CD14-positive monocyte (primary cell): ENCODE data around the gene BAD. TPM values are rescaled to one million over a fixed set of nuclear protein-coding genes. Genes with fewer than 3 reads are reported as not detected.

ENCODE experiments used
- DNase-seq, 3 donors: peaks; one replicate each; pipeline ENCODE4 v3.0.0-alpha.2; 2011 to 2022
- H2AFZ ChIP-seq: 2 replicates; pipeline ENCODE4 v1.6.0; 2012; ENCODE audit warnings: mild to moderate bottlenecking, low read depth, low read length, inconsistent platforms; ENCODE audit not compliant: insufficient read depth, poor library complexity, severe bottlenecking
- H3K27ac ChIP-seq, 2 donors: 1 replicate in 1 of 2; 2 replicates in 1 of 2; pipeline ENCODE4 v1.5.1; 2012 to 2013; ENCODE audit warnings: low read length in 2 of 2, control low read depth in 1 of 2, inconsistent platforms in 1 of 2, low read depth in 1 of 2, mild to moderate bottlenecking in 1 of 2
- H3K27me3 ChIP-seq, 2 donors: one replicate each; pipeline versions ENCODE4 v1.6.0 to v1.6.1; 2011 to 2013; ENCODE audit warnings: low read length in 2 of 2; ENCODE audit not compliant: control insufficient read depth in 2 of 2, insufficient read depth in 2 of 2
- H3K36me3 ChIP-seq, 2 donors: replicated peaks in 1 of 2; 1 replicate in 1 of 2; 2 replicates in 1 of 2; pipeline versions ENCODE4 v1.5.1 to v1.6.1; 2012 to 2013; ENCODE audit warnings: low read length in 2 of 2, control low read depth in 1 of 2, inconsistent platforms in 1 of 2, mild to moderate bottlenecking in 1 of 2; ENCODE audit not compliant: insufficient read depth in 2 of 2, control insufficient read depth in 1 of 2
- H3K4me1 ChIP-seq, 2 donors: 1 replicate in 1 of 2; 2 replicates in 1 of 2; pipeline versions ENCODE4 v1.5.1 to v1.6.1; 2012 to 2013; ENCODE audit warnings: low read length in 2 of 2, control low read depth in 1 of 2, inconsistent platforms in 1 of 2, mild to moderate bottlenecking in 1 of 2, moderate library complexity in 1 of 2; ENCODE audit not compliant: insufficient read depth in 2 of 2, control insufficient read depth in 1 of 2
- H3K4me2 ChIP-seq: replicated peaks from 2 replicates; pipeline ENCODE3; 2012; ENCODE audit warnings: low read length, moderate library complexity, mild to moderate bottlenecking; ENCODE audit not compliant: poor library complexity, severe bottlenecking; ENCODE audit errors: extremely low read depth
- H3K4me3 ChIP-seq, 3 experiments: fragments of 200-600 bp in 1 of 3; sonication (generic) in 1 of 3; replicated peaks in 1 of 3; 1 replicate in 2 of 3; 2 replicates in 1 of 3; pipeline ENCODE4 v1.5.1; 2011 to 2013; ENCODE audit warnings: low read length in 3 of 3, mild to moderate bottlenecking in 3 of 3, control low read depth in 2 of 3, low read depth in 2 of 3, inconsistent platforms in 1 of 3, moderate library complexity in 1 of 3
- H3K79me2 ChIP-seq: 2 replicates; pipeline ENCODE4 v1.6.0; 2012; ENCODE audit warnings: mild to moderate bottlenecking, control low read depth, inconsistent platforms, low read length, moderate library complexity; ENCODE audit not compliant: insufficient read depth
- H3K9ac ChIP-seq: 2 replicates; pipeline ENCODE4 v1.6.0; 2017; ENCODE audit warnings: low read length, mild to moderate bottlenecking; ENCODE audit not compliant: insufficient read depth, poor library complexity, severe bottlenecking
- H3K9me3 ChIP-seq, 2 donors: replicated peaks in 1 of 2; 1 replicate in 1 of 2; 2 replicates in 1 of 2; pipeline versions ENCODE4 v1.5.1 to v1.6.1; 2012 to 2013; ENCODE audit warnings: low read length in 2 of 2, control low read depth in 1 of 2; ENCODE audit not compliant: control insufficient read depth in 1 of 2, insufficient read depth in 1 of 2
- H4K20me1 ChIP-seq: 2 replicates; pipeline ENCODE4 v1.6.0; 2012; ENCODE audit warnings: mild to moderate bottlenecking, low read length, control low read depth, moderate library complexity; ENCODE audit not compliant: insufficient read depth
- H3K27ac Mint-ChIP-seq, 7 donors: one replicate each; pipeline ENCODE4 v1.8.0; 2020; ENCODE audit warnings: mild to moderate bottlenecking in 7 of 7, mixed read lengths in 7 of 7, moderate library complexity in 6 of 7, inconsistent platforms in 2 of 7
- H3K27me3 Mint-ChIP-seq, 3 donors: one replicate each; pipeline ENCODE4 v1.8.0; 2021 to 2022; ENCODE audit warnings: low read depth in 3 of 3, mild to moderate bottlenecking in 3 of 3, mixed read lengths in 3 of 3, moderate library complexity in 3 of 3, inconsistent platforms in 1 of 3
- H3K36me3 Mint-ChIP-seq, 2 donors: one replicate each; pipeline ENCODE4 v1.8.0; 2020; ENCODE audit warnings: mixed read lengths in 2 of 2, inconsistent platforms in 1 of 2, mild to moderate bottlenecking in 1 of 2
- H3K4me1 Mint-ChIP-seq: one replicate; pipeline ENCODE4 v1.8.0; 2020; ENCODE audit warnings: mild to moderate bottlenecking, mixed read lengths
- H3K4me3 Mint-ChIP-seq, 2 donors: one replicate each; pipeline ENCODE4 v1.8.0; 2020; ENCODE audit warnings: mild to moderate bottlenecking in 2 of 2, mixed read lengths in 2 of 2, moderate library complexity in 1 of 2
- H3K9me3 Mint-ChIP-seq, 7 donors: one replicate each; pipeline ENCODE4 v1.8.0; 2020 to 2022; ENCODE audit warnings: mixed read lengths in 7 of 7, mild to moderate bottlenecking in 6 of 7, moderate library complexity in 6 of 7, inconsistent platforms in 2 of 7
- CTCF ChIP-seq: fragments of 200-600 bp; IDR thresholded peaks from one replicate; pipeline ENCODE4 v1.8.0; 2022; ENCODE audit warnings: antibody characterized with exemption, mild to moderate bottlenecking
- WGBS: methylation state at CpG from one replicate; pipeline ENCODE4 v1.1.5; 2013; ENCODE audit warnings: missing lambda C conversion rate; ENCODE audit not compliant: insufficient coverage; 5-methylcytosine and 5-hydroxymethylcytosine counted together
- intact Hi-C, 2 donors: fragments of 100-400 bp; cut with micrococcal nuclease; formaldehyde crosslinking; loops; one replicate each; pipeline versions ENCODE4 v1.15.0 to v1.15.1; 2023
- polyA plus RNA-seq, 3 donors: library from polyadenylated mRNA; depleted of rRNA in 1 of 3; unstranded in 2 of 3; stranded (reverse) in 1 of 3; fragments of 300-500 nt in 2 of 3; fragments of >200 nt in 1 of 3; fragmentation: Illumina TruSeq in 2 of 3; gene quantifications; 1 replicate in 2 of 3; 2 replicates in 1 of 3; pipeline ENCODE4 v1.2.3, GENCODE V29; 2012 to 2021

Gene BAD
- polyA plus RNA-seq, 3 donors: 21.1 to 63.2 (median 48.7) TPM

GRCh38 chr11:64276653-64277431 is 7.6 kb downstream of the BAD start:
- H3K27ac Mint-ChIP-seq: no peak overlapping the region
- Histone ChIP-seq H4K20me1 (no peaks in the 10 kb centered on the region), H3K79me2 (peaks cover 5% of the 10 kb centered on the region), H3K36me3 (peaks cover 4 to 25% of the 10 kb centered on the region in 2 donors), H2AFZ (no peak overlapping the region), H3K4me3 (no peak overlapping the region), H3K9me3 (no peaks in the 10 kb centered on the region), H3K4me1 (peaks cover 4 to 6% of the 10 kb centered on the region in 2 donors), H3K9ac (no peak overlapping the region), H3K27ac (no peak overlapping the region), H3K4me2 (no peak overlapping the region), H3K27me3 (no peaks in the 10 kb centered on the region)
- peaks cover 10% of the 10 kb centered on the region for H3K4me1 Mint-ChIP-seq
- peaks cover 0 to 1% (median 0%) of the 10 kb centered on the region in 3 donors for H3K27me3 Mint-ChIP-seq
- 99% methylated on average over 8 of the region's 17 CpGs for WGBS
- DNase-seq: no peak
- no peaks in the 10 kb centered on the region for H3K9me3 Mint-ChIP-seq
- no peak overlapping the region for H3K4me3 Mint-ChIP-seq
- H3K36me3 Mint-ChIP-seq: peaks cover 21 to 40% of the 10 kb centered on the region in 2 donors
- intact Hi-C loops: no loop called here
- no peak for TF ChIP-seq CTCF

DNA sequence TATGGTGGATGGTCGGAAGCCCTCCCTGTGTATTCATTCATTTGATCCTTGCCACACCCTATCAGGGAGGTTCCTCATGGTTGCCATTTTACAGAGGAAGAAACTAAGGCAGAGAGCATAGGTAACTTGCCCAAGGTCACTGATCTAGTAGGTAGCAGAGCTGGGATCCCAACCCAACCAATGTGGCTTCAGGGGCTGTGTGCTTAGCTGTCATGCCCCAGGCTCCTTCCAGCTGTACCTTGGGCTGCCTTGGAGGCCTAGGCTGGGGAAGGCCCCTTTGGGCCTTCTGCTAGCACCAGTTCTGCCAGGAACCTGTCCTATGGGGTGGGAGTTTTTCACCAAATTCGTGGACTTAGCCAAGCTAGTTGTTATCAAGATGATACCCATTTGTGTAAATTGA is 8.6 kb downstream of the BAD start:
- Histone ChIP-seq H3K27me3 (no peaks in the 10 kb centered on the region), H3K4me3 (no peak overlapping the region), H3K9ac (no peak overlapping the region), H4K20me1 (no peaks in the 10 kb centered on the region), H3K4me2 (no peak overlapping the region), H3K9me3 (no peaks in the 10 kb centered on the region), H3K79me2 (peaks cover 8% of the 10 kb centered on the region), H3K27ac (no peak overlapping the region), H3K4me1 (peaks cover 8 to 10% of the 10 kb centered on the region in 2 donors), H2AFZ (no peak overlapping the region), H3K36me3 (peaks cover 4 to 25% of the 10 kb centered on the region in 2 donors)
- Mint-ChIP-seq H3K4me3 (no peak overlapping the region), H3K9me3 (no peaks in the 10 kb centered on the region), H3K36me3 (peaks cover 16 to 33% of the 10 kb centered on the region in 2 donors), H3K27ac (no peak overlapping the region), H3K4me1 (peaks cover 8% of the 10 kb centered on the region), H3K27me3 (peaks cover 0 to 1% (median 0%) of the 10 kb centered on the region in 3 donors)
- no peak for DNase-seq
- TF ChIP-seq CTCF: no peak
- no CpG with 5 or more reads among the region's 2 CpGs for WGBS
- intact Hi-C loops: no loop called here
